NB4 (cell line): ENCODE results near the gene GRID1.

ENCODE experiments used
- POLR2A ChIP-seq: IDR thresholded peaks from 2 replicates; pipeline ENCODE4 v1.6.1; 2011; ENCODE audit warnings: mild to moderate bottlenecking; ENCODE audit not compliant: insufficient read length; ENCODE audit errors: extremely low read depth
- TF ChIP-seq, protein P1 (sequence below): IDR thresholded peaks from one replicate; pipeline ENCODE4 v1.5.1; 2012; ENCODE audit warnings: low read depth, low read length

DNA sequence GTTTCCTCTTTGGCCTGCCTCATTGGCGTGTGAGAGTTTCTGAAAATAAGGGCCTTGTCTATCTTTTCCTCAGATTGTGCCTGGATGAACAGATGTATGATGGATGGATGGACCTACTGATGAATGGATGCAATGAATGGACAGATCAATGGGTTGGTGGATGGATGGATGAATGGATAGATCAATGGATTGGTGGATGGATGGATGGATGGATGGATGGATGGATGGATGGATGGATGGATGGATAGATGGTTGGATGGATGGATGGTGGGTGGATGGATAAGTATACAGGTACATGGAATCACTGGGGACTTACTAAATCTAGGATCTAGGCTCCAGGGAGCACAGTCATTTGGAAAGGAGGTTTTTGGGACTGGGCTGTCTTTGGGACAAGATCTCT is 331.9 kb downstream of the GRID1 start:
- TF ChIP-seq, protein P1, sequence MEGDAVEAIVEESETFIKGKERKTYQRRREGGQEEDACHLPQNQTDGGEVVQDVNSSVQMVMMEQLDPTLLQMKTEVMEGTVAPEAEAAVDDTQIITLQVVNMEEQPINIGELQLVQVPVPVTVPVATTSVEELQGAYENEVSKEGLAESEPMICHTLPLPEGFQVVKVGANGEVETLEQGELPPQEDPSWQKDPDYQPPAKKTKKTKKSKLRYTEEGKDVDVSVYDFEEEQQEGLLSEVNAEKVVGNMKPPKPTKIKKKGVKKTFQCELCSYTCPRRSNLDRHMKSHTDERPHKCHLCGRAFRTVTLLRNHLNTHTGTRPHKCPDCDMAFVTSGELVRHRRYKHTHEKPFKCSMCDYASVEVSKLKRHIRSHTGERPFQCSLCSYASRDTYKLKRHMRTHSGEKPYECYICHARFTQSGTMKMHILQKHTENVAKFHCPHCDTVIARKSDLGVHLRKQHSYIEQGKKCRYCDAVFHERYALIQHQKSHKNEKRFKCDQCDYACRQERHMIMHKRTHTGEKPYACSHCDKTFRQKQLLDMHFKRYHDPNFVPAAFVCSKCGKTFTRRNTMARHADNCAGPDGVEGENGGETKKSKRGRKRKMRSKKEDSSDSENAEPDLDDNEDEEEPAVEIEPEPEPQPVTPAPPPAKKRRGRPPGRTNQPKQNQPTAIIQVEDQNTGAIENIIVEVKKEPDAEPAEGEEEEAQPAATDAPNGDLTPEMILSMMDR = no peak
- no peak for TF ChIP-seq POLR2A
